Hepatocyte (in vitro differentiated cells): ENCODE results near the gene HHAT.

Experiments
- EZH2 ChIP-seq: fragments of 200-600 bp; sonication (generic); IDR thresholded peaks from 2 replicates; pipeline ENCODE4 v1.6.1; 2016; ENCODE audit warnings: antibody characterized with exemption, mild to moderate bottlenecking, borderline replicate concordance
- EZH2phosphoT487 ChIP-seq: fragments of 200-600 bp; sonication (generic); IDR thresholded peaks from one replicate; pipeline ENCODE4 v1.6.1; 2018; ENCODE audit warnings: antibody characterized with exemption, mild to moderate bottlenecking, low read depth, moderate library complexity; ENCODE audit not compliant: unreplicated experiment, severe bottlenecking
- TF ChIP-seq, protein P1 (sequence below): fragments of 200-600 bp; sonication (generic); IDR thresholded peaks from 2 replicates; pipeline ENCODE4 v1.5.1; 2016; ENCODE audit warnings: antibody characterized with exemption, mild to moderate bottlenecking; ENCODE audit not compliant: poor library complexity

GRCh38 chr1:210603123-210603522 lies 274.4 kb downstream of the HHAT start:
- TF ChIP-seq, protein P1, sequence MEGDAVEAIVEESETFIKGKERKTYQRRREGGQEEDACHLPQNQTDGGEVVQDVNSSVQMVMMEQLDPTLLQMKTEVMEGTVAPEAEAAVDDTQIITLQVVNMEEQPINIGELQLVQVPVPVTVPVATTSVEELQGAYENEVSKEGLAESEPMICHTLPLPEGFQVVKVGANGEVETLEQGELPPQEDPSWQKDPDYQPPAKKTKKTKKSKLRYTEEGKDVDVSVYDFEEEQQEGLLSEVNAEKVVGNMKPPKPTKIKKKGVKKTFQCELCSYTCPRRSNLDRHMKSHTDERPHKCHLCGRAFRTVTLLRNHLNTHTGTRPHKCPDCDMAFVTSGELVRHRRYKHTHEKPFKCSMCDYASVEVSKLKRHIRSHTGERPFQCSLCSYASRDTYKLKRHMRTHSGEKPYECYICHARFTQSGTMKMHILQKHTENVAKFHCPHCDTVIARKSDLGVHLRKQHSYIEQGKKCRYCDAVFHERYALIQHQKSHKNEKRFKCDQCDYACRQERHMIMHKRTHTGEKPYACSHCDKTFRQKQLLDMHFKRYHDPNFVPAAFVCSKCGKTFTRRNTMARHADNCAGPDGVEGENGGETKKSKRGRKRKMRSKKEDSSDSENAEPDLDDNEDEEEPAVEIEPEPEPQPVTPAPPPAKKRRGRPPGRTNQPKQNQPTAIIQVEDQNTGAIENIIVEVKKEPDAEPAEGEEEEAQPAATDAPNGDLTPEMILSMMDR, result no peak
- TF ChIP-seq EZH2 (no peak), EZH2phosphoT487 (no peak)
